AG10803 (cell line): ENCODE measurements around the gene ARHGAP22.

Experiments used
- DNase-seq: peaks from one replicate; pipeline ENCODE4 v3.0.0; 2010; ENCODE audit warnings: low read depth
- H3K4me3 ChIP-seq: 2 replicates; pipeline ENCODE4 v1.5.1; 2011; ENCODE audit warnings: mild to moderate bottlenecking, low read length, control low read depth
- TF ChIP-seq, protein P1 (sequence below): conservative IDR thresholded peaks from 2 replicates; pipeline ENCODE4 v1.5.1; 2011; ENCODE audit warnings: mild to moderate bottlenecking, low read length, control low read depth, inconsistent platforms

Gene ARHGAP22

DNA sequence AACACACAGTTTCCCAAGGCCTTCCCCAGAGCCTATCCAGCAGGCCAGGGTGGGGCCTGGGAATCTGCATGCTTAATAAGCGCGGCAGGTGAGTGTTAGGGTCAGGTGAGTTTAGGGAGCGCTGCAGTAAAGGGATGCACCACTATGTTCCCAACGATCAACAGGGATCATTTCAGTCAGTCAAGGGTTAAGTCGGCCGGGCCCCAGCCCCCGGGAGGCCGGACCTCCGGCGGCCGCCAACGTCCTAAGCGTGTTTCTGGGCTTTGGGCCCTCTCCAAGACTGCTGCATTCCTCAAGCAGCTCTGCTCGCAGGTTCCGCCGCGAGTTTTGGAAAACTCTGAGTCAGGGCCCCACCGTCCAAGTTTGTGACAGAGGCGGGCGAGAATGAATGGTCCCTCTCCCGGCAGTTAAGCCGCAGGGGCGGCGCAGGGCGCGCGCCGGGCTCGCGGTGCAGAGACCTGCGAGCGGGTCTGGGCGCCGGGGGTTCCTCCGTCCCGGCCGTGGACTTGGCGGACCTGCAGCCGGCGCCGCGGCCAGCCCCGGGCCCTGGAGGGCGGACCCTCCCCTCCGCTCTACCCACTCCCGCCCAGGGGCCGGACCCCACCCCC is 81.6 kb downstream of the ARHGAP22 start:
- DNase-seq, result peak; percentile 95
- TF ChIP-seq, protein P1, sequence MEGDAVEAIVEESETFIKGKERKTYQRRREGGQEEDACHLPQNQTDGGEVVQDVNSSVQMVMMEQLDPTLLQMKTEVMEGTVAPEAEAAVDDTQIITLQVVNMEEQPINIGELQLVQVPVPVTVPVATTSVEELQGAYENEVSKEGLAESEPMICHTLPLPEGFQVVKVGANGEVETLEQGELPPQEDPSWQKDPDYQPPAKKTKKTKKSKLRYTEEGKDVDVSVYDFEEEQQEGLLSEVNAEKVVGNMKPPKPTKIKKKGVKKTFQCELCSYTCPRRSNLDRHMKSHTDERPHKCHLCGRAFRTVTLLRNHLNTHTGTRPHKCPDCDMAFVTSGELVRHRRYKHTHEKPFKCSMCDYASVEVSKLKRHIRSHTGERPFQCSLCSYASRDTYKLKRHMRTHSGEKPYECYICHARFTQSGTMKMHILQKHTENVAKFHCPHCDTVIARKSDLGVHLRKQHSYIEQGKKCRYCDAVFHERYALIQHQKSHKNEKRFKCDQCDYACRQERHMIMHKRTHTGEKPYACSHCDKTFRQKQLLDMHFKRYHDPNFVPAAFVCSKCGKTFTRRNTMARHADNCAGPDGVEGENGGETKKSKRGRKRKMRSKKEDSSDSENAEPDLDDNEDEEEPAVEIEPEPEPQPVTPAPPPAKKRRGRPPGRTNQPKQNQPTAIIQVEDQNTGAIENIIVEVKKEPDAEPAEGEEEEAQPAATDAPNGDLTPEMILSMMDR, result no peak
- H3K4me3 ChIP-seq, result peak overlapping the region; percentile 56

DNA sequence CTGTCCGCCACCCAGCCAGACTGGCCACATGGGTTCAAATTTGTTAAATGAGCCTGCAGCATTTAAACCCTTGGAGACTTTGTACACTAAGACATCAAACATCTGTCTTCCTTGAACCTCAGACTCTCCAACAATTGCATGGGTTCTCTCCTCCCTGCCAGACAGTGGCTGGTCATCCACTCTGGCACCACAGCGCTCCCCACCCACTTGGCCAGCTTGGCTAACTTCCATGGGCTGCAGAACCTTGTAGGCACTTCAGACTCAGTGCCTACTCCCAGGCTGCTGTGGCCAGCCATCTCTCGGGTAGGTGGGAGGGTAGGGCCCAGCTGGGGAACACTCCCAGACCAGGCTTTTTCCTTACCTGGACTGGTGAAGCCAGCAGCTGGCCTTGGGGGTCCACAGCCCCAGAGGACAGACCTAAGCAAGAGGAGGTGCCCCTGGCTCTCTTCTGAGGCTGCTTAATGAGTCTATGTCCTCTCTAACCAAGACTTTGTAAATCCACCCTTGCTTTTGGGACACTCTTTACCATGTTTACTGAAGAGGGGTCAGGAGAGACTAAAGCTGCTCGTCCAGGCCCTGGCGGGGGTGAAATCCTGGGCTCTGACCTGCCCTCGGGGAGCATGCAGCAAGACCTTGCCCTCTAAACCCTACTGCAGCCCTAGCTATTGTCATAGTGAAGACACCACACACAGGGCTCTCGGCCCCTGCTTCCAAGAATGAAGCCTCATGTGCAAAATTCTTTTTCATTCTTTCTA is 82.7 kb downstream of the ARHGAP22 start:
- TF ChIP-seq, protein P1, result no peak
- DNase-seq, result peak; percentile 24
- no peak overlapping the region for H3K4me3 ChIP-seq

DNA sequence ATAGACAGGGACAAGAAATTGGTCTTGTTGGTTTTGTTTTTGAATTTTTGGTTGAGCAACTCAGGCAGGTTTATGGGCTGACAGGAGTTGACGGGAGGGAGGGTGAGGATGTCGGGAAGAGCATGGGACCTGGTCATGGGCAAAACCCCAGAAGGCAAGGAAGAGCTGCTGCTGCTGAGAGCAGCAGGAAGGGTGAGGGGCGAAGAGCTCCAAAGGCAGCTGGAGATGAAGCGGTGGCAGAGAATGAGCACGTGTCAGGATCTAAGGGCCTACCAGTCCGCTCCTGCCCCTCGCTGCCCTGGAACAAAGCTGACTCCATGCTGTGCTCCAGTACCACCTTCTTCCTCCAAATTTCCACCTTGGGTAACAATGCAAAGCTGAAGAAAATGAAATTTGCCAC is 84.3 kb downstream of the ARHGAP22 start:
- no peak for DNase-seq
- TF ChIP-seq, protein P1, result no peak
- no peak overlapping the region for H3K4me3 ChIP-seq

DNA sequence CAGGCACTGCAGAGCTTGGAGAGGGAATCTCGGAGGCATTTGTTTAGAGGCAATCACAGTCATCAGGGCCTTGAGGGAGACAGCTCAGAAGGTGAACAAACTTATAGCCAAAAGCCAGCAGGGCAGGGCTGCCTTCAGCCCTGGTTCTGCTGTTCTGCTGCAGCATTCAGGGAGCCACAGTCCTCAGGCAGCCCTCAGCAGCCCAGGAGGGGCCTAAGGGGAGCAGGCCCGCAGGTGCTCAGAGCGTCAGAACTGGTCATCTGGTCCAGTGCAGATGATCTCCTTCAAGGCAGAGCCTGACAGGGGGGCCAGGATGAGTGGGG is 84.7 kb downstream of the ARHGAP22 start:
- TF ChIP-seq, protein P1, result no peak
- DNase-seq, result no peak
- H3K4me3 ChIP-seq, result no peak overlapping the region

DNA sequence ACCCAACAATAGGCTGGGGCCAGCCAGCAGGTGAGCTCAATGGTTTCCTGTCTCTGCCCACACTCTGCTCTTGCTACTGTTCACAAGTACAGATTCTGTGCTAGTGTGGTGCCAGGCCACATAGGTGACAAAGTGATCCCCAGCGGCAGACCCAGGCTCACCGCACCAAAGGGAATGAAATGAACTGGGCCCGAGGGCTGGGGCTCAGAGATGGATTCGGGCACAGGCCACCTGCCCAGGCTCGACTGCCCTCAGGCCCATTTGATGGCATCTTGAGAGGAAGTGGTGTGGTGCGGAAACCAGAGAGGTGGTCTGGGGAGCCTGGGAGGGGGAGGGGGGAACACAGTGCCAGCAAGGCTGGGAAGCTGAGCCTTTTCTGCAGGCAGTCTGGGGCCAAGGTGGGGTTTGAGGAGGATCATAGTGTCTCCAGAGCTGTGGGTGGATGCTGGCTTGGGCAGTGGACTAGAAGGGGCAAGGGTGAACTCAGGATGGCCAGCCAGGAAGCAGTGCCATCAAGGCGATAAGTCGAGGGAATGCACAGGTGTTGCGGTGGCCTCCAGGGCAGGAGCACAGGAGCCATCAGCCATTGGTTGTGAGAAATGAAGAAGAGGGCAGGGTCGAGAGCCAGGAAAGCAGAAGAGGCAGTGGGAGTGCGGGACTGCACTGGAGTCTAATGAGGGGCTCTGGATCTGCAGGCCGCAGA is 85.2 kb downstream of the ARHGAP22 start:
- DNase-seq, result no peak
- TF ChIP-seq, protein P1, result no peak

DNA sequence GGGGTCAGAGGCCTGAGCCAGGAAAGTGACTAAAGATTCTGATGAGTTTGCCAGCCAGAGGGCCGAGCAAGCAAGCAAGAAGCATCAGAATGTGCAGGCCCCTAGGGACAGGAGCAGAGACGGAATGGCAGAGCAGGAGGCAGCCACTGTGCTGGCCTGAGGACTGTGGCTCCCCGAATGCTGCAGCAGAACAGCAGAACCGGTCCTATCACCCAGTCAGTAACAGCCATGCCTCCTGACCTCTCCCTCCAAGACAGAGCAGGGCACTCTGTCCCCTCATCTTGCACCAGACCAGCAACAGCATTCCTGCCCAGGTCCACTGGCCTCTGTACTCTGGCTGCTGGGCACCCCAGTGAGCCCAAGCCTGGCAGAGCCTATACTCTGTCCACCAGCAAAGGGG is 85.9 kb downstream of the ARHGAP22 start:
- peak; percentile 19 for DNase-seq
- no peak overlapping the region for H3K4me3 ChIP-seq
- TF ChIP-seq, protein P1, result no peak

More for the DNA sequence above, 85.2 kb downstream of the ARHGAP22 start:
- no peak overlapping the region for H3K4me3 ChIP-seq
